Endothelial cell (in vitro differentiated cells): ENCODE results near the gene SRMS. TPM values are rescaled to one million over a fixed set of nuclear protein-coding genes. Genes with fewer than 3 reads are reported as not detected.

Experiments
- DNase-seq: peaks from one replicate; pipeline ENCODE4 v3.0.0; 2021; ENCODE audit warnings: low spot score
- H3K27ac Mint-ChIP-seq: one replicate; pipeline ENCODE4 v1.8.0; 2021; ENCODE audit warnings: mixed read lengths, inconsistent platforms; ENCODE audit not compliant: unreplicated experiment
- H3K27me3 Mint-ChIP-seq: one replicate; pipeline ENCODE4 v1.8.0; 2021; ENCODE audit warnings: mild to moderate bottlenecking, moderate library complexity, mixed read lengths, inconsistent platforms; ENCODE audit not compliant: unreplicated experiment
- H3K36me3 Mint-ChIP-seq: one replicate; pipeline ENCODE4 v1.8.0; 2021; ENCODE audit warnings: mild to moderate bottlenecking, low read depth, mixed read lengths, inconsistent platforms; ENCODE audit not compliant: unreplicated experiment
- H3K4me1 Mint-ChIP-seq: one replicate; pipeline ENCODE4 v1.8.0; 2021; ENCODE audit warnings: mild to moderate bottlenecking, mixed read lengths, inconsistent platforms; ENCODE audit not compliant: unreplicated experiment
- H3K4me3 Mint-ChIP-seq: one replicate; pipeline ENCODE4 v1.8.0; 2021; ENCODE audit warnings: mild to moderate bottlenecking, mixed read lengths, inconsistent platforms; ENCODE audit not compliant: unreplicated experiment
- H3K9me3 Mint-ChIP-seq: one replicate; pipeline ENCODE4 v1.8.0; 2021; ENCODE audit warnings: mixed read lengths, inconsistent platforms; ENCODE audit not compliant: unreplicated experiment
- total RNA-seq: library from RNA; stranded (reverse); fragmentation: NEBNext Ultra II Directional; extraction: Animal tissue kit (Norgen Biotek cat#: 25700); gene quantifications from one replicate; pipeline ENCODE4 v1.2.1, GENCODE V29; 2021; ENCODE audit not compliant: unreplicated experiment
- TF ChIP-seq, protein P1 (sequence below): fragments of 200-600 bp; sonication (generic); IDR thresholded peaks from one replicate; pipeline ENCODE4 v1.5.0; 2021; ENCODE audit warnings: antibody characterized with exemption; ENCODE audit not compliant: unreplicated experiment

The SRMS gene
- total RNA-seq, 1 donor from 2014 or later, result not detected

GRCh38 chr20:63543131-63543530 is 4.4 kb downstream of the SRMS start:
- H3K36me3 Mint-ChIP-seq, result peaks cover 5% of the 10 kb centered on the region
- H3K9me3 Mint-ChIP-seq, result no peaks in the 10 kb centered on the region
- TF ChIP-seq, protein P1, sequence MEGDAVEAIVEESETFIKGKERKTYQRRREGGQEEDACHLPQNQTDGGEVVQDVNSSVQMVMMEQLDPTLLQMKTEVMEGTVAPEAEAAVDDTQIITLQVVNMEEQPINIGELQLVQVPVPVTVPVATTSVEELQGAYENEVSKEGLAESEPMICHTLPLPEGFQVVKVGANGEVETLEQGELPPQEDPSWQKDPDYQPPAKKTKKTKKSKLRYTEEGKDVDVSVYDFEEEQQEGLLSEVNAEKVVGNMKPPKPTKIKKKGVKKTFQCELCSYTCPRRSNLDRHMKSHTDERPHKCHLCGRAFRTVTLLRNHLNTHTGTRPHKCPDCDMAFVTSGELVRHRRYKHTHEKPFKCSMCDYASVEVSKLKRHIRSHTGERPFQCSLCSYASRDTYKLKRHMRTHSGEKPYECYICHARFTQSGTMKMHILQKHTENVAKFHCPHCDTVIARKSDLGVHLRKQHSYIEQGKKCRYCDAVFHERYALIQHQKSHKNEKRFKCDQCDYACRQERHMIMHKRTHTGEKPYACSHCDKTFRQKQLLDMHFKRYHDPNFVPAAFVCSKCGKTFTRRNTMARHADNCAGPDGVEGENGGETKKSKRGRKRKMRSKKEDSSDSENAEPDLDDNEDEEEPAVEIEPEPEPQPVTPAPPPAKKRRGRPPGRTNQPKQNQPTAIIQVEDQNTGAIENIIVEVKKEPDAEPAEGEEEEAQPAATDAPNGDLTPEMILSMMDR, result no peak
- H3K27ac Mint-ChIP-seq, result no peak overlapping the region
- no peaks in the 10 kb centered on the region for H3K4me1 Mint-ChIP-seq
- H3K27me3 Mint-ChIP-seq, result peaks cover 3% of the 10 kb centered on the region
- DNase-seq, result no peak
- no peak overlapping the region for H3K4me3 Mint-ChIP-seq

GRCh38 chr20:63542696-63543095 is 4.9 kb downstream of the SRMS start:
- Mint-ChIP-seq H3K27ac (no peak overlapping the region), H3K4me1 (no peaks in the 10 kb centered on the region), H3K4me3 (no peak overlapping the region), H3K27me3 (peaks cover 3% of the 10 kb centered on the region), H3K9me3 (no peaks in the 10 kb centered on the region), H3K36me3 (peaks cover 5% of the 10 kb centered on the region)
- TF ChIP-seq, protein P1, result no peak
- no peak for DNase-seq

- Mint-ChIP-seq H3K4me1 (no peaks in the 10 kb centered on the region), H3K27ac (no peak overlapping the region), H3K36me3 (peaks cover 5% of the 10 kb centered on the region), H3K27me3 (peaks cover 3% of the 10 kb centered on the region), H3K4me3 (no peak overlapping the region), H3K9me3 (no peaks in the 10 kb centered on the region)
- DNase-seq, result no peak
- TF ChIP-seq, protein P1, result no peak
Observed at GRCh38 chr20:63542031-63542559, 5.5 kb downstream of the SRMS start.

DNA sequence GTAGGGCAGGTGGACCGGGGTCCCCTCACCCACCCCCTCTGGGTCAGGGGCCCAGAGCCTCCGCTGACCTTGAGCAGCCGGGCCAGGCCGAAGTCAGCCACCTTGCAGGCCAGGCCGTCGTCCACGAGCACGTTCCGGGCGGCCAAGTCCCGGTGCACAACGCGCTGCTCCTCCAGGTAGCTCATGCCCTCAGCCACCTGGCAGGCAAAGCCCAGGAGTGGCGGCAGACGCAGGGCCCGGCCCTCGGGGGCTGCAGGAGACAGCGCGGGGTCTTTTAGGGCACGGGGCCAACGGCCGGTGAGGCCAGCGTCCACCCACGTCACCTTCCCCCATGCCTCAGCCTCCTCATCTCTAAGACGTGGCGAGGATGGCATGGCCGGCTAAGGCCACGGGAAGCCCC is 6.2 kb downstream of the SRMS start:
- no peak for DNase-seq
- TF ChIP-seq, protein P1, result no peak
- Mint-ChIP-seq H3K4me1 (no peaks in the 10 kb centered on the region), H3K36me3 (peaks cover 5% of the 10 kb centered on the region), H3K27ac (no peak overlapping the region), H3K27me3 (peaks cover 3% of the 10 kb centered on the region), H3K9me3 (no peaks in the 10 kb centered on the region), H3K4me3 (no peak overlapping the region)

GRCh38 chr20:63540417-63541186 is 6.9 kb downstream of the SRMS start:
- TF ChIP-seq, protein P1, result no peak
- H3K27ac Mint-ChIP-seq, result no peak overlapping the region
- H3K36me3 Mint-ChIP-seq, result peaks cover 5% of the 10 kb centered on the region
- no peaks in the 10 kb centered on the region for H3K9me3 Mint-ChIP-seq
- no peaks in the 10 kb centered on the region for H3K4me1 Mint-ChIP-seq
- no peak overlapping the region for H3K4me3 Mint-ChIP-seq
- peaks cover 3% of the 10 kb centered on the region for H3K27me3 Mint-ChIP-seq
- no peak for DNase-seq
